OCI-LY7 (cell line): ENCODE measurements around the gene IFNA7.

Experiments
- CTCF ChIP-seq: fragments of 200-600 bp; sonication (generic); conservative IDR thresholded peaks from 2 replicates; pipeline ENCODE4 v1.5.1; 2014; ENCODE audit warnings: mild to moderate bottlenecking, antibody characterized with exemption, low read length, moderate library complexity, mixed read lengths
- EZH2phosphoT487 ChIP-seq: fragments of 200-600 bp; sonication (generic); IDR thresholded peaks from 2 replicates; pipeline ENCODE4 v1.6.1; 2018; ENCODE audit warnings: low read depth, borderline replicate concordance, mild to moderate bottlenecking, mixed run types, antibody characterized with exemption, low read length, moderate library complexity, mixed read lengths

GRCh38 chr9:21165516-21165915 is 36.5 kb downstream of the IFNA7 start:
- TF ChIP-seq EZH2phosphoT487 (no peak), CTCF (no peak)
